Stomach (tissue), 9 donors: ENCODE measurements around the gene SNTG2. TPM values are rescaled to one million over a fixed set of nuclear protein-coding genes. Genes with fewer than 3 reads are reported as not detected.

Experiments
- DNase-seq, 2 donors: peaks; one replicate each; pipeline versions ENCODE4 v3.0.0 to v3.0.0-alpha.2; 2013 to 2019
- H3K27ac ChIP-seq, 5 donors: fragments of 200-600 bp in 4 of 5; sonication (generic) in 4 of 5; one replicate each; pipeline ENCODE4 v1.5.1; 2013 to 2019; ENCODE audit warnings: mild to moderate bottlenecking in 1 of 5, moderate library complexity in 1 of 5
- H3K27me3 ChIP-seq, 3 donors: fragments of 200-600 bp; sonication (generic); one replicate each; pipeline ENCODE4 v1.5.1; 2017 to 2019; ENCODE audit warnings: mixed run types in 1 of 3
- H3K36me3 ChIP-seq, 4 donors: fragments of 200-600 bp; sonication (generic); 1 replicate in 3 of 4; 2 replicates in 1 of 4; pipeline ENCODE4 v1.5.1; 2016 to 2019
- H3K4me1 ChIP-seq, 4 donors: fragments of 200-600 bp; sonication (generic); one replicate each; pipeline ENCODE4 v1.5.1; 2016 to 2019
- H3K4me3 ChIP-seq, 4 donors: fragments of 200-600 bp; sonication (generic) in 3 of 4; one replicate each; pipeline ENCODE4 v1.5.1; 2016 to 2019; ENCODE audit warnings: mild to moderate bottlenecking in 1 of 4
- H3K9me3 ChIP-seq, 4 donors: fragments of 200-600 bp; sonication (generic); one replicate each; pipeline ENCODE4 v1.5.1; 2016 to 2019
- EP300 ChIP-seq: sonication (generic); formaldehyde crosslinking; IDR thresholded peaks from one replicate; pipeline ENCODE4 v1.6.1; 2017; ENCODE audit warnings: antibody characterized with exemption
- POLR2A ChIP-seq, 4 donors: fragments of 450-650 bp; IDR thresholded peaks; one replicate each; pipeline ENCODE4 v1.6.1; 2016; ENCODE audit warnings: antibody characterized with exemption in 4 of 4, control low read depth in 2 of 4, mild to moderate bottlenecking in 1 of 4, moderate library complexity in 1 of 4
- POLR2AphosphoS5 ChIP-seq, 3 donors: sonication (generic); formaldehyde crosslinking; IDR thresholded peaks; one replicate each; pipeline ENCODE4 v1.6.1; 2016; ENCODE audit warnings: antibody characterized with exemption in 3 of 3
- WGBS, 5 donors: extraction: QIAGEN DNeasy Blood & Tissue Kit in 3 of 5; methylation state at CpG; one replicate each; pipeline versions ENCODE4 v1.1.5 to v1.1.7; 2013 to 2018; 5-methylcytosine and 5-hydroxymethylcytosine counted together
- intact Hi-C: fragments of 100-400 bp; cut with DNase I; formaldehyde crosslinking; loops from one replicate; pipeline ENCODE4 v1.15.1; 2023; ENCODE audit warnings: low total_unique reads
- polyA plus RNA-seq, 3 donors: library from polyadenylated mRNA; stranded (reverse); fragments of 200-250 nt; gene quantifications; one replicate each; pipeline ENCODE4 v1.2.3, GENCODE V29; 2013
- total RNA-seq, 5 donors: library from RNA; depleted of rRNA; stranded (reverse); fragments of >200 nt; gene quantifications; one replicate each; pipeline versions ENCODE4 v1.1.0 to v1.2.3, GENCODE V29; 2014 to 2016
- TF ChIP-seq, protein P1 (sequence below), 7 experiments: fragments of 450-650 bp in 4 of 7; fragments of 200-600 bp in 3 of 7; sonication (generic) in 3 of 7; IDR thresholded peaks; one replicate each; pipeline ENCODE4 v1.5.1; 2016 to 2019; ENCODE audit warnings: antibody characterized with exemption in 7 of 7, control low read depth in 2 of 7, mild to moderate bottlenecking in 1 of 7
- donor health status: healthy with polysubstance abuse.
- donor health status: Bipolar disorder and iron deficiency.
- donor health status: healthy.

Gene SNTG2
- total and polyA plus RNA-seq, 8 donors = 0.68 to 19.6 (median 5.3) TPM; not detected in 1

DNA sequence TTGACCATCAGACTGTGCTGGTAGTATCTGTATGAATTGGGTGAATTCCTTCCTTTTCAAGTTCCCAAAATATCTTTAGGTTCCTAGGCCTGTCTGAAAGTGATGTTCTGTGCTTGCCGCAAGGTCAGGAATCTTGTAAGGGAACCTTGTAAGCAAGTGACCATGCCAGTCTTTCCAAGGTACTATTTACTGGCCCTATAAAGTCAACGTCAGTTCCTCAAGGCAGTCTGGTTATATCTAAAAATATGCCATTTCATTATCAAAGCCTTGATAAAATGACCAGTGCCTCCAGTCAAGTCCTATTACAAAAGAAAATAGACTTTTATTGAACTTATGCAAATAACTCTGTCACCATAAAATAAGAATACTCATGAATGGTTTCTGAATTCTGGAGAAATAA, 374.2 kb downstream of the SNTG2 start:
- TF ChIP-seq POLR2AphosphoS5 (IDR thresholded peaks at IDR 0.05) = no peak
- TF ChIP-seq POLR2A (IDR thresholded peaks at IDR 0.05) = no peak
- Histone ChIP-seq H3K4me1 (no peaks in the 10 kb centered on the region), H3K9me3 (no peaks in the 10 kb centered on the region), H3K27me3 (no peaks in the 10 kb centered on the region), H3K27ac (no peak overlapping the region), H3K36me3 (no peaks in the 10 kb centered on the region), H3K4me3 (no peak overlapping the region)
- no peak for DNase-seq
- WGBS, 5 donors = 46 to 62% (median 56%) methylated on average over 2 of the region's 2 CpGs
- intact Hi-C loops = no loop called here

DNA sequence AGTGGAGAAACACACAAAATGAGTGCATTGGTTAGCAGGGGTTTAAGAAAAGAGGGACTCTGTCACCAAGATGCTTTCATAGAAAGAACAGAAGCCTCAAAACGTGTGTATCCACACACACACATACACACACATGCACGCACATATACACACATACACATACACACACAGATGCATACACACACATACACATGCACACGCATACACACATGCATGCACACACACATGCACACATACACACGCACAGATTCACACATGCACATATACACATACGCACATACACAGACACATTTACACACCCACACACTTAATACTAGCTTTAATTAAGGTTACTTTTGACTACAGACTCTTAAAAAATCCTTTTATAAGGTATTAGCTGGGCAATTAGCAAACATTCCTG, 378.0 kb downstream of the SNTG2 start:
- H3K4me3 ChIP-seq = no peak overlapping the region
- no peaks in the 10 kb centered on the region for H3K27me3 ChIP-seq
- H3K9me3 ChIP-seq = peaks cover 0 to 4% (median 0%) of the 10 kb centered on the region in 4 donors
- DNase-seq = no peak
- H3K27ac ChIP-seq = no peak overlapping the region
- H3K36me3 ChIP-seq = no peaks in the 10 kb centered on the region
- intact Hi-C loops = no loop called here
- H3K4me1 ChIP-seq = no peaks in the 10 kb centered on the region
- 78 to 86% (median 85%) methylated on average over 5 of the region's 5 CpGs for WGBS, 5 donors
- TF ChIP-seq POLR2AphosphoS5 (IDR thresholded peaks at IDR 0.05) (no peak), POLR2A (IDR thresholded peaks at IDR 0.05) (no peak), EP300 (no peak)
- TF ChIP-seq, protein P1, sequence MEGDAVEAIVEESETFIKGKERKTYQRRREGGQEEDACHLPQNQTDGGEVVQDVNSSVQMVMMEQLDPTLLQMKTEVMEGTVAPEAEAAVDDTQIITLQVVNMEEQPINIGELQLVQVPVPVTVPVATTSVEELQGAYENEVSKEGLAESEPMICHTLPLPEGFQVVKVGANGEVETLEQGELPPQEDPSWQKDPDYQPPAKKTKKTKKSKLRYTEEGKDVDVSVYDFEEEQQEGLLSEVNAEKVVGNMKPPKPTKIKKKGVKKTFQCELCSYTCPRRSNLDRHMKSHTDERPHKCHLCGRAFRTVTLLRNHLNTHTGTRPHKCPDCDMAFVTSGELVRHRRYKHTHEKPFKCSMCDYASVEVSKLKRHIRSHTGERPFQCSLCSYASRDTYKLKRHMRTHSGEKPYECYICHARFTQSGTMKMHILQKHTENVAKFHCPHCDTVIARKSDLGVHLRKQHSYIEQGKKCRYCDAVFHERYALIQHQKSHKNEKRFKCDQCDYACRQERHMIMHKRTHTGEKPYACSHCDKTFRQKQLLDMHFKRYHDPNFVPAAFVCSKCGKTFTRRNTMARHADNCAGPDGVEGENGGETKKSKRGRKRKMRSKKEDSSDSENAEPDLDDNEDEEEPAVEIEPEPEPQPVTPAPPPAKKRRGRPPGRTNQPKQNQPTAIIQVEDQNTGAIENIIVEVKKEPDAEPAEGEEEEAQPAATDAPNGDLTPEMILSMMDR (IDR thresholded peaks at IDR 0.05) = no peak

DNA sequence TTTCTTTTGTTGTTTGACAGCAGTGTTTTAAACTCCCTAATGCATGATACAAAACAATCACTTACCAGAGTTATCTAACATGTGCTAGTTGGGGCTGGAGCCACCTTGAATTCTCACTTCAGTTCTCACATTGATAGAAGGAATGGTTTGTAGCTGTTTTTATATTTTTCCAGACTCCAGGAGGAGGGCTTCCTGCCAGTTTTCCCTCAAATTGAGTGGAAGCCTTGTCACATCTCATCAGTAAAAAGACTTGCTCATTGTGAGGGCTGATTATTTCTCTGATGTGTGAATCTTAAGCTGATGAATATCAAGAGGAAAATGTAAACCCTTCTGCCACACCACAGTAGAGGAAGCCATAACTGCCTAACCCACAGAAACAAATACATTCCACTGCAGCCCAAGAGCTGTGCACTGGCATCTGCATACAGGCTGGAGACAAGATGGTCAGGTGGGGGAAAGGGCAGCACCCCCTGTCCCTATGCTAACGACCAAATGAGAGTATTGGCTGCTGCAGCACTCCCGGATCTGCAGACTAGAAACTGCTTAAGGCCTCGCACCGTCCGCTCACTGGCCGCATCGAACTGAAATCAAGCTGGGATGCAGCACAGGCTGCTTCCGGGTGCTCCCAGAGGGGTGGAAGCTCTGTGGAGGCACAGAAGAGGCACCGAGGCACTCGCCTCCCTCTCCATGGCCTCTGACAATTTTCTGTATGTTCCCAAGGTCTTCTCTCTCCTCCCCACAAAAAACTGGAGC, 388.9 kb downstream of the SNTG2 start:
- no peak overlapping the region for H3K27ac ChIP-seq
- no peak for DNase-seq
- no peaks in the 10 kb centered on the region for H3K4me1 ChIP-seq
- intact Hi-C loops = no loop called here
- no peaks in the 10 kb centered on the region for H3K9me3 ChIP-seq
- TF ChIP-seq, protein P1 (IDR thresholded peaks at IDR 0.05) = no peak
- no peak for TF ChIP-seq POLR2A (IDR thresholded peaks at IDR 0.05)
- no peak for TF ChIP-seq EP300
- no peak for TF ChIP-seq POLR2AphosphoS5 (IDR thresholded peaks at IDR 0.05)
- no peaks in the 10 kb centered on the region for H3K27me3 ChIP-seq
- no peaks in the 10 kb centered on the region for H3K36me3 ChIP-seq
- H3K4me3 ChIP-seq = no peak overlapping the region
- 59 to 72% (median 69%) methylated on average over 10 of the region's 10 CpGs for WGBS, 5 donors

DNA sequence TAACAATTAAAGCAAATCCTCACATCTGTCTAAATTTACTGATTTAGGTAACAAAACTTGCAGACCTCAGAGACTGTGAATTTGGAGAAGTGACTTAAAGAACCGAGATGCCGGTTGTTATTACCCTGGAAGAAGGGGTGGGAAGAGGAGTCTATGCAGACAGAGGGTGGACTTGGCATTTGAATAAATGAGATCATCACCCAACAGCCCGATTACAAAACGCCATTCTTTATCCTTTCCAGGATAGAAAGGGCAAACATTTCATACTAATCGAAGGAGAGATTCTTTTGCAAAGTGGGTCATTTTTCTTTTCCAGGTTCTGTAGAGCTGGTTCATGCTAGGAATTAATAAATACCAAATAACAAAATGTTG, 389.5 kb downstream of the SNTG2 start:
- Histone ChIP-seq H3K4me3 (no peak overlapping the region), H3K36me3 (no peaks in the 10 kb centered on the region), H3K4me1 (no peaks in the 10 kb centered on the region), H3K27me3 (no peaks in the 10 kb centered on the region), H3K9me3 (no peaks in the 10 kb centered on the region), H3K27ac (no peak overlapping the region)
- no peak for DNase-seq
- TF ChIP-seq EP300 (no peak), POLR2A (IDR thresholded peaks at IDR 0.05) (no peak), POLR2AphosphoS5 (IDR thresholded peaks at IDR 0.05) (no peak)
- TF ChIP-seq, protein P1 (IDR thresholded peaks at IDR 0.05) = no peak
- 51 to 77% (median 74%) methylated on average over 5 of the region's 5 CpGs for WGBS, 5 donors
- intact Hi-C loops = no loop called here
